Lower leg skin (tissue), 3 donors: ENCODE data around the gene PTPRN2.

Experiments used
- POLR2A ChIP-seq, 2 donors: fragments of 450-650 bp; IDR thresholded peaks; one replicate each; pipeline ENCODE4 v1.6.1; 2016 to 2017; ENCODE audit warnings: antibody characterized with exemption in 2 of 2, mild to moderate bottlenecking in 1 of 2, moderate library complexity in 1 of 2
- TF ChIP-seq, protein P1 (sequence below), 3 donors: fragments of 450-650 bp; IDR thresholded peaks; one replicate each; pipeline ENCODE4 v1.5.1; 2016; ENCODE audit warnings: antibody characterized with exemption in 3 of 3, mild to moderate bottlenecking in 3 of 3, moderate library complexity in 2 of 3

DNA sequence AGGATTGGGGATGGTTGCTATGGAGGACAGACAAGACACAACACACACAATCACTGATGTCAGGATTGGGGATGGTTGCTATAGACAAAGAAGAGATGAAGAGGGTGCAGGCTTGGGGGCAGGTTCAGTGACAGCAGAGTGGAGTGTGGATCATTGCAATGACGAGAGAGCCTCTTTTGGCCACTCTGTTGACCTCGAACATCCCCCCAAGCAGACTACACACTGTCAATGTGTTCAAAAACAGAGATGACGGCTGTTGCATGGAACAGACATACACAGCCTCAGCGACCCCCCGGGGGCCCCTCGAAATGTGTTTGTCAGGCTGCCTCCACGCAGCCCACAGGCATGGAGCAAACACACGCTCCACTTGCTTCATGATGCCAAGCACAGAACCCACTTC lies 133.0 kb downstream of the PTPRN2 start:
- TF ChIP-seq POLR2A (IDR thresholded peaks at IDR 0.05), result no peak
- TF ChIP-seq, protein P1, sequence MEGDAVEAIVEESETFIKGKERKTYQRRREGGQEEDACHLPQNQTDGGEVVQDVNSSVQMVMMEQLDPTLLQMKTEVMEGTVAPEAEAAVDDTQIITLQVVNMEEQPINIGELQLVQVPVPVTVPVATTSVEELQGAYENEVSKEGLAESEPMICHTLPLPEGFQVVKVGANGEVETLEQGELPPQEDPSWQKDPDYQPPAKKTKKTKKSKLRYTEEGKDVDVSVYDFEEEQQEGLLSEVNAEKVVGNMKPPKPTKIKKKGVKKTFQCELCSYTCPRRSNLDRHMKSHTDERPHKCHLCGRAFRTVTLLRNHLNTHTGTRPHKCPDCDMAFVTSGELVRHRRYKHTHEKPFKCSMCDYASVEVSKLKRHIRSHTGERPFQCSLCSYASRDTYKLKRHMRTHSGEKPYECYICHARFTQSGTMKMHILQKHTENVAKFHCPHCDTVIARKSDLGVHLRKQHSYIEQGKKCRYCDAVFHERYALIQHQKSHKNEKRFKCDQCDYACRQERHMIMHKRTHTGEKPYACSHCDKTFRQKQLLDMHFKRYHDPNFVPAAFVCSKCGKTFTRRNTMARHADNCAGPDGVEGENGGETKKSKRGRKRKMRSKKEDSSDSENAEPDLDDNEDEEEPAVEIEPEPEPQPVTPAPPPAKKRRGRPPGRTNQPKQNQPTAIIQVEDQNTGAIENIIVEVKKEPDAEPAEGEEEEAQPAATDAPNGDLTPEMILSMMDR (IDR thresholded peaks at IDR 0.05), result no peak
